ENCODE measurements around the gene RTP3.

- no peak for TF ChIP-seq CTCF (IDR thresholded peaks at IDR 0.05)
- TF ChIP-seq POLR2A (IDR thresholded peaks at IDR 0.05): no peak
Measured at GRCh38 chr3:46503200-46503874, 5.6 kb downstream of the RTP3 start.

Data from adrenal gland (tissue), 5 donors.